H1 (cell line): ENCODE measurements around the gene RASAL2. TPM values are rescaled to one million over a fixed set of nuclear protein-coding genes. Genes with fewer than 3 reads are reported as not detected.

ENCODE experiments used
- BRCA1 ChIP-seq: IDR thresholded peaks from 2 replicates; pipeline ENCODE4 v1.6.1; 2012; ENCODE audit warnings: low read depth, low read length, improper control_type of control experiment
- CHD2 ChIP-seq: IDR thresholded peaks from 2 replicates; pipeline ENCODE4 v1.6.1; 2012; ENCODE audit warnings: low read length, improper control_type of control experiment
- CHD7 ChIP-seq: fragments of 300-600 bp; sonication (generic); IDR thresholded peaks from 2 replicates; pipeline ENCODE4 v1.7.1; 2012; ENCODE audit warnings: low read length, moderate library complexity, mild to moderate bottlenecking, inconsistent platforms; ENCODE audit not compliant: insufficient replicate concordance
- CTBP2 ChIP-seq: IDR thresholded peaks from 2 replicates; pipeline ENCODE4 v1.7.0; 2011; ENCODE audit warnings: borderline replicate concordance, mild to moderate bottlenecking, moderate library complexity, mixed read lengths, low read length; ENCODE audit not compliant: insufficient read depth, insufficient read length
- EZH2 ChIP-seq: fragments of 200-600 bp; sonication (generic); IDR thresholded peaks from 2 replicates; pipeline ENCODE4 v1.7.1; 2012; ENCODE audit warnings: low read depth, mild to moderate bottlenecking, moderate library complexity, low read length, inconsistent platforms; ENCODE audit not compliant: severe bottlenecking
- HDAC6 ChIP-seq: IDR thresholded peaks from one replicate; pipeline ENCODE4 v1.7.1; 2012; ENCODE audit warnings: low read depth, mild to moderate bottlenecking, inconsistent platforms, low read length, moderate library complexity
- RBBP5 ChIP-seq: IDR thresholded peaks from 2 replicates; pipeline ENCODE4 v1.7.1; 2012; ENCODE audit warnings: low read depth, mild to moderate bottlenecking, inconsistent platforms, low read length, moderate library complexity, borderline replicate concordance
- SIRT6 ChIP-seq: IDR thresholded peaks from one replicate; pipeline ENCODE4 v1.7.1; 2012; ENCODE audit warnings: low read length, inconsistent platforms
- SRF ChIP-seq: IDR thresholded peaks from 2 replicates; pipeline ENCODE4 v1.6.1; 2011; ENCODE audit warnings: mild to moderate bottlenecking, low read depth, low read length, moderate library complexity
- TBP ChIP-seq: IDR thresholded peaks from 2 replicates; pipeline ENCODE4 v1.6.1; 2011; ENCODE audit warnings: low read depth, low read length, improper control_type of control experiment
- USF2 ChIP-seq: IDR thresholded peaks from 2 replicates; pipeline ENCODE4 v1.6.1; 2011; ENCODE audit warnings: low read length, improper control_type of control experiment
- YY1 ChIP-seq: IDR thresholded peaks from 2 replicates; pipeline ENCODE4 v1.6.1; 2011; ENCODE audit warnings: low read depth, mild to moderate bottlenecking, low read length
- polyA plus RNA-seq, 7 experiments: library from polyadenylated mRNA; depleted of rRNA in 3 of 7; stranded (reverse) in 5 of 7; unstranded in 2 of 7; fragments of >200 nt in 5 of 7; fragments of 200-250 nt in 2 of 7; gene quantifications; 1 replicate in 5 of 7; 2 replicates in 1 of 7; 4 replicates in 1 of 7; pipeline versions ENCODE4 v1.2.1 to v1.2.3, GENCODE V29; 2011 to 2013; ENCODE audit warnings: missing spikeins in 2 of 7, mixed read lengths in 2 of 7
- total RNA-seq: library from RNA; stranded (reverse); fragmentation: NEBNext Ultra II Directional; extraction: Animal tissue kit (Norgen Biotek cat#: 25700); gene quantifications from 2 replicates; pipeline ENCODE4 v1.2.1, GENCODE V29; 2021

The RASAL2 gene
- total and polyA plus RNA-seq, 2 of the 8 experiments (the other 6 are each of a cell fraction or from before 2014, with no cell fraction given) = 15.9 to 32.5 TPM

DNA sequence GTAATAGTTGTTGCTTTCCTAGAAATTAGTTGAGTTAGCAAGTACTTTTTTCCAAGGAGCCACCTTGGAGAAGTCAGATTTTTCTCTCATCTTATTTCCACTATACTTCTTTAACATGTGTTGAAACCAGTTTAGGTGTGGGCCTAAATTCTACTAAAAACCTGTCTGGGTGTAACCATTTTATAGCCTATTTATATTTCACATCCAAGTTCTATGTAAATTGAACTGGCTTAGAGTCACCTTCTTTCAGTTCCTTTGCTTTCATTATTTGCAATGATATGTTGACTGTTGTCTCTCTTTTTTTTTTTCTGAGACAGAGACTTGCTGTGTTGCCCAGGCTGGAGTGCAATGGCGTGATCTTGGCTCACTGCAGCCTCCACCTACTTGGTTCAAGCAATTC, 207.2 kb downstream of the RASAL2 start (continued):
- TF ChIP-seq CHD7 (no peak), RBBP5 (no peak), HDAC6 (no peak), CTBP2 (no peak), BRCA1 (no peak), EZH2 (no peak), CHD2 (no peak), TBP (no peak), SRF (no peak), YY1 (no peak), USF2 (no peak), SIRT6 (no peak)
